Hematopoietic multipotent progenitor cell treated with erythropoietin and hydrocortisone succinate and interleukin-3 and kit ligand, for 15 days (in vitro differentiated cells): Measurements from ENCODE around the gene NR6A1.

Experiments used
- DNase-seq: peaks from one replicate; pipeline ENCODE4 v3.0.0-alpha.2; 2015; ENCODE audit warnings: low spot score

Gene NR6A1

GRCh38 chr9:124795881-124796431 is 24.8 kb upstream of the NR6A1 start:
- DNase-seq, result no peak

- no peak for DNase-seq
Measured at GRCh38 chr9:124794902-124795491, 23.9 kb upstream of the NR6A1 start.

GRCh38 chr9:124793015-124793541 is 22.0 kb upstream of the NR6A1 start:
- no peak for DNase-seq

- no peak for DNase-seq
Measured at GRCh38 chr9:124792257-124793014, 21.3 kb upstream of the NR6A1 start.

GRCh38 chr9:124790801-124791505 is 19.8 kb upstream of the NR6A1 start:
- no peak for DNase-seq

- DNase-seq, result no peak
Measured at GRCh38 chr9:124790301-124790700, 19.2 kb upstream of the NR6A1 start.

- DNase-seq, result no peak
Measured at GRCh38 chr9:124789531-124789930, 18.4 kb upstream of the NR6A1 start.

- no peak for DNase-seq
Measured at GRCh38 chr9:124788542-124789217, 17.6 kb upstream of the NR6A1 start.

GRCh38 chr9:124786881-124787573 is 15.9 kb upstream of the NR6A1 start:
- DNase-seq, result no peak

GRCh38 chr9:124784509-124784908 is 13.4 kb upstream of the NR6A1 start:
- no peak for DNase-seq

- no peak for DNase-seq
Measured at GRCh38 chr9:124783830-124784229, 12.7 kb upstream of the NR6A1 start.

GRCh38 chr9:124782661-124783574 is 11.8 kb upstream of the NR6A1 start:
- DNase-seq, result no peak

GRCh38 chr9:124781967-124782660 is 11.0 kb upstream of the NR6A1 start:
- no peak for DNase-seq

GRCh38 chr9:124780757-124781151 is 9.6 kb upstream of the NR6A1 start:
- no peak for DNase-seq

GRCh38 chr9:124780060-124780756 is 9.1 kb upstream of the NR6A1 start:
- DNase-seq, result no peak

- no peak for DNase-seq
Measured at GRCh38 chr9:124779368-124780059, 8.4 kb upstream of the NR6A1 start.

GRCh38 chr9:124778575-124779367 is 7.7 kb upstream of the NR6A1 start:
- DNase-seq, result no peak
